Measurements from ENCODE around the gene PTGFR. TPM values are rescaled to one million over a fixed set of nuclear protein-coding genes. Genes with fewer than 3 reads are reported as not detected.

PTGFR gene
- total RNA-seq, 1 donor from 2014 or later, result not detected

DNA sequence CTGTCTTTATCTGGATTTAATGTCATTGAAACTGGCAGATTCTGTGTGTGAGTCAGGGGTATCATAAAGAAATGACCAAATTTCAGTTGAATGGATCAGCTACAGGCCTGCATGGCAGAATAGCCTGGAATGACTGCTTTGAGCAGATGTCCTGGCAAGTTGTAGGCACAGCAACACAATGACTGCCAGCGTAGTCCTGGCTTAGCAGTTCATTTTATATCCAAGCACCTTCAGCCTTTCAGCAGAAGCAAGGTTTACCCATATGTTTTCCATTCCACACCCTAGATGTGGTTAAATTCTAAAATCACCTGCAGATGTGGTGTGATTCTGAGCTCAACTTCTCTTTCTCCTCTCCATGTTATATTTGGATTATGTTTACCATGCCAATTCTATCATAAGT lies 22.3 kb upstream of the PTGFR start:
- H3K4me3 Mint-ChIP-seq (ENCODE audit: low read depth), result no peak overlapping the region
- H3K27me3 Mint-ChIP-seq, result peaks cover 3% of the 10 kb centered on the region

DNA sequence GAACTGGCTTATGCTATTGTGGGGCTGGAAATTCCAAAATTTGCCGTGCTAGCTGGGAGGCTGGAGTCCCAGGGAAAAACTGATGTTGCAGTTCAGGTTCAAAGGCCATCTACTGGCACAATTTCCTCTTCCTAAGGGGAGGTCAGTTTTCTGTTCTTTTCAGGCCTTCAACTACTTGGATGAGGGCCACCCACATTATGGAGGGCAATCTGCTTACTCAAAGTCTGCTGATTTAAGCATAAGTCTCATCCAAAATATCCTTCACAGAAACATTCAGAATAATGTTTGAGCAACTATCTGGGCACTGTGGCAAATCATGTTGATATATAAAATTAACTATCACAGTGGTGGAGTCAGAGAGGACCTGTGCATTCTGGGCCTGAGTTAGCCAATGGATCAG lies 21.2 kb upstream of the PTGFR start:
- Mint-ChIP-seq H3K27me3 (peaks cover 3% of the 10 kb centered on the region), H3K36me3 (ENCODE audit: insufficient read depth) (peaks cover 1% of the 10 kb centered on the region), H3K4me3 (ENCODE audit: low read depth) (no peak overlapping the region), H3K9me3 (ENCODE audit: low read depth) (peaks cover 4% of the 10 kb centered on the region), H3K4me1 (ENCODE audit: low read depth) (peaks cover 7% of the 10 kb centered on the region), H3K27ac (no peak overlapping the region)
- TF ChIP-seq, protein P1, sequence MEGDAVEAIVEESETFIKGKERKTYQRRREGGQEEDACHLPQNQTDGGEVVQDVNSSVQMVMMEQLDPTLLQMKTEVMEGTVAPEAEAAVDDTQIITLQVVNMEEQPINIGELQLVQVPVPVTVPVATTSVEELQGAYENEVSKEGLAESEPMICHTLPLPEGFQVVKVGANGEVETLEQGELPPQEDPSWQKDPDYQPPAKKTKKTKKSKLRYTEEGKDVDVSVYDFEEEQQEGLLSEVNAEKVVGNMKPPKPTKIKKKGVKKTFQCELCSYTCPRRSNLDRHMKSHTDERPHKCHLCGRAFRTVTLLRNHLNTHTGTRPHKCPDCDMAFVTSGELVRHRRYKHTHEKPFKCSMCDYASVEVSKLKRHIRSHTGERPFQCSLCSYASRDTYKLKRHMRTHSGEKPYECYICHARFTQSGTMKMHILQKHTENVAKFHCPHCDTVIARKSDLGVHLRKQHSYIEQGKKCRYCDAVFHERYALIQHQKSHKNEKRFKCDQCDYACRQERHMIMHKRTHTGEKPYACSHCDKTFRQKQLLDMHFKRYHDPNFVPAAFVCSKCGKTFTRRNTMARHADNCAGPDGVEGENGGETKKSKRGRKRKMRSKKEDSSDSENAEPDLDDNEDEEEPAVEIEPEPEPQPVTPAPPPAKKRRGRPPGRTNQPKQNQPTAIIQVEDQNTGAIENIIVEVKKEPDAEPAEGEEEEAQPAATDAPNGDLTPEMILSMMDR (IDR thresholded peaks at IDR 0.05; ENCODE audit: unreplicated experiment), result no peak
- DNase-seq (ENCODE audit: low spot score, unreplicated experiment), result no peak

More for the DNA sequence above, 22.3 kb upstream of the PTGFR start:
- Mint-ChIP-seq H3K9me3 (ENCODE audit: low read depth) (peaks cover 7% of the 10 kb centered on the region), H3K36me3 (ENCODE audit: insufficient read depth) (peaks cover 1% of the 10 kb centered on the region), H3K27ac (no peak overlapping the region), H3K4me1 (ENCODE audit: low read depth) (peaks cover 5% of the 10 kb centered on the region)
- no peak for DNase-seq (ENCODE audit: low spot score, unreplicated experiment)
- TF ChIP-seq, protein P1 (IDR thresholded peaks at IDR 0.05; ENCODE audit: unreplicated experiment), result no peak

DNA sequence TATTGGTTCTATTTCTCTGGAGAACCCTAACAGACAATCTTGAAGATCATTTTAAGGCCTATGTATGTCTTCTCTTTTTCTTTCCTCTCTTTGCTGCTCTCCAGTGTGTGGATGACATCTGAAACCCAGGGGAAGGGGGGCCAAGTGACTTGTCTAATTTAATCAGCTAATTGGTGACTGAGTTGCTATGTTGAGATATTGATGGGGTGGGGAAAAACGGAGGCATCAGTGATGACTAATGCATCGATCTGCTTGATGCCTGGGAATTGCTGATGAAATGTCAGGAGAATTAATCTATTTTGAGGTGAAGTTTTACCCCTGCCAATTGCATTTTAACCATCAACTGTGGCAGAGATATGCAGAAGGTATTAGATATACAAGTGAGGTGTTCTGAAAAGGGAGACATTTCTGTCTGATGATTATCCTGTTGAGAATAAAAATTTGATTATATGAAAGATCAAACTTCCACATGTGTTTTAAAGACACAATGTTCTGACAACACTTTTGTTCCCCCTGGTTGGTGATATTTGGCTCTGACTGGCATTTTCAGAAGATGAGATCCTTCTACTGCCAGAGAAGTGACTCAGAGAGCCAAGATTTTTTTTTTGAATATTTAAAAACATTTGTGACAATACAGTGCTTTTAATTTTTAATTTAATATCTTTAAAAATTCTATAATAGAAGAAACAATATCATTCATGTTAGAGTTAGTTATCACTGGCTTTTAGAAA lies 18.7 kb upstream of the PTGFR start:
- Mint-ChIP-seq H3K36me3 (ENCODE audit: insufficient read depth) (peaks cover 1% of the 10 kb centered on the region), H3K4me1 (ENCODE audit: low read depth) (peaks cover 22% of the 10 kb centered on the region), H3K9me3 (ENCODE audit: low read depth) (peaks cover 4% of the 10 kb centered on the region), H3K27me3 (peaks cover 4% of the 10 kb centered on the region), H3K4me3 (ENCODE audit: low read depth) (no peak overlapping the region), H3K27ac (no peak overlapping the region)
- TF ChIP-seq, protein P1 (IDR thresholded peaks at IDR 0.05; ENCODE audit: unreplicated experiment), result no peak
- no peak for DNase-seq (ENCODE audit: low spot score, unreplicated experiment)

DNA sequence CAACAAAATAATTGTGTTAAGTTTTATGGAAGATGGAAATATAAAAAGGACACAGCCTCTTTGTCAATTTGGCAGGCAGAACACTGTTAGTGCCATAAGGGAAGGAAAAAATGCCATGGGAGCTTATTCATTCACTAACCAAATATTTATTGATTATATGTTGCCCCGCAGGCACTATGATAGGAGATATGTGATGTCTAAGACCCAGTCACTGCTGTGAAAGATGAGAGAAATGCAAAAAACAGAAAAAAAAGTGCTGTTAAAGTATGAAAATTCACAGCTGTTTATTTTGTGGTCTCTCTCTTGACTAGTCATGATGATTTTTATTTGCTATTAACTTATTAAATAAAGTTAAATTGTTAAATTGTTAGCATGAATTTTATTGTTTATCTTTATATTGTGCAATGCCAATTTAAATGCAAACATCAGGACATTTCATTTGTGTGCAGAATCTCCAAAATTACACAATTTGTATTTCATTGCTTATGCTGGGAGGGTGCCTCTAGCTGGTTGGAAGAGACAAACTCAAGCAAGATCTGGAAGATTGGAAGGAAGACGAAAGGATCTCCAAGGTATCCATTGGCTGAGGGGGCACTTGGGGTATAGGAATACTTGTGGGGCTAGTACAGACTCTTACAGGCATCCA lies 17.8 kb upstream of the PTGFR start:
- TF ChIP-seq, protein P1 (IDR thresholded peaks at IDR 0.05; ENCODE audit: unreplicated experiment), result no peak
- Mint-ChIP-seq H3K4me3 (ENCODE audit: low read depth) (no peak overlapping the region), H3K4me1 (ENCODE audit: low read depth) (peaks cover 22% of the 10 kb centered on the region), H3K36me3 (ENCODE audit: insufficient read depth) (peaks cover 1% of the 10 kb centered on the region), H3K27ac (no peak overlapping the region), H3K9me3 (ENCODE audit: low read depth) (peaks cover 4% of the 10 kb centered on the region), H3K27me3 (peaks cover 4% of the 10 kb centered on the region)
- DNase-seq (ENCODE audit: low spot score, unreplicated experiment), result no peak

DNA sequence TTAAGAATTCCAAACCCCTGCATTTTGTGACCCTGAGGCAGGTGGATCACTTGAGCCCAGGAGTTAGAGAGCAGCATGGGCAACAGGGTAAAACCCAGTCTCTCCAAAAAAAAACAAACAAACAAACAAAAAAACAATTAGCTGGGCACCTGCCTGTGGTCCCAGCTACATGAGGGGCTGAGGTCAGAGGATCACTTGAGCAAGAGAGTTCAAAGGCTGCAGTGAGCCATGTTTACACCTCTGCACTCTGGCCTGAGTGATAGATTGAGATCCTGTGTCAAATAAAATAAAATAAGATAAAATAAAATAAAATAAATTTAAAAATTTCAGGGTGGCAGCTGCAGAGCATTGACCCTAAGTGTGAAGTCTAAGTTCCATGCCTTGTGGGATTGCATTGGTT lies 16.7 kb upstream of the PTGFR start:
- TF ChIP-seq, protein P1 (IDR thresholded peaks at IDR 0.05; ENCODE audit: unreplicated experiment), result no peak
- peaks cover 4% of the 10 kb centered on the region for H3K9me3 Mint-ChIP-seq (ENCODE audit: low read depth)
- DNase-seq (ENCODE audit: low spot score, unreplicated experiment), result no peak
- H3K4me3 Mint-ChIP-seq (ENCODE audit: low read depth), result no peak overlapping the region
- peaks cover 4% of the 10 kb centered on the region for H3K27me3 Mint-ChIP-seq
- H3K36me3 Mint-ChIP-seq (ENCODE audit: insufficient read depth), result peaks cover 1% of the 10 kb centered on the region
- no peak overlapping the region for H3K27ac Mint-ChIP-seq
- H3K4me1 Mint-ChIP-seq (ENCODE audit: low read depth), result peaks cover 22% of the 10 kb centered on the region

Data from progenitor cell of endocrine pancreas (in vitro differentiated cells).